Ecto neural progenitor cell (in vitro differentiated cells): Measurements from ENCODE around the gene YWHAQ.
A peak's percentile ranks its signal among the peaks of the same experiment; 100 is the strongest.
"Not testable (repeated sequence)": the region's sequence is repeated elsewhere in the genome, so short reads cannot be mapped to it uniquely, and the experiment has no call there.

ENCODE experiments used
- DNase-seq: peaks from one replicate; pipeline ENCODE4 v3.0.0-alpha.2; 2018; ENCODE audit warnings: low spot score

Gene YWHAQ

DNA sequence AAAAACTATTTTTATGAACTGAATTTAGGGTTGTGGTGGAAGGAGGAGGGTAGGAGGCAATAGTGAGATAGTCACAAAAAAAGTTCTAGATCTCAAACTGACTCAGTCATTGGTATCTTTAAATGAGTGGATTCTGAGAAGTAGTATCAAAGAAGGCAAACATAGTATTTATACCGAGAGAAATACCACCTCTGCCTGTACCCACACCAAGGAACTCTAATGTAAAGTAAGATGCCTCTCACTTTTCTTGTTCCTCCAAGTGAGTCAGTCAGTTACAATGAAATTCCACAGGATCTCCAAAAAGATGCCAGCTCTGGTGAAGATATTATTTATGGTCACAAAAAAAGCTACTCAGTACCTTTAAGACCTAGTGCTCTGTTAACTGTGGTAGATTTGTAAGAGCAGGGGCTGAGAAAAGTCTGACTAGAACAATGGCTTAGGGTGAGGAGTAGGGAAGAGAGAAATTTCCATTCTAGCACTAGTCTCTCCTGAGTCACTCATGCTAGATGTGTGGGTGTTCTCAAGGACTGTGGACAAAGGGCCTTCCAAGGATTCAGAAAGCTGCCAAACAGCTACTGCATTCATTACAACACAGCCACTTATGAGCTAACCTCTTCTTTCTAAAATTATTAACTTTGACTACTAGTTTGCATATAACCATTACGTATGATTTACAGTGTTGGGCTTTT is 36.3 kb downstream of the YWHAQ start:
- DNase-seq, result no peak

DNA sequence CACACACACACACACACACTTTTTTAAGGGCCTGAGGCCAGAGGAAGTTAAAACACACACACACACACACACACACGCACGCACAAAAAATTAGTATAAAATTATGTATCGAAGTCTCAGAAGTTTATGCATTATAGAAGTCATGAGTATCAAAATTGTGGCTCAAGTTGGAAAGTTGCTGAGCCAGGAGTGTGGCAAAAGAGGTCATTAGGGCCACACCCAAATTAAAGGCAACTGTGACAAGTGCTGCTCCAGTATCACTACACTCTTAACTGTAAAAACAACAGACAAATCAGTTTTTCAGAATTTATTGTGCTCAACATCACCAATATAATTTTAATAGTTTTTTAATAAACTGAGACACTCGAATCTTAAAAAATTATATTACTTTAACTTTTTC is 36.9 kb downstream of the YWHAQ start:
- no peak for DNase-seq

DNA sequence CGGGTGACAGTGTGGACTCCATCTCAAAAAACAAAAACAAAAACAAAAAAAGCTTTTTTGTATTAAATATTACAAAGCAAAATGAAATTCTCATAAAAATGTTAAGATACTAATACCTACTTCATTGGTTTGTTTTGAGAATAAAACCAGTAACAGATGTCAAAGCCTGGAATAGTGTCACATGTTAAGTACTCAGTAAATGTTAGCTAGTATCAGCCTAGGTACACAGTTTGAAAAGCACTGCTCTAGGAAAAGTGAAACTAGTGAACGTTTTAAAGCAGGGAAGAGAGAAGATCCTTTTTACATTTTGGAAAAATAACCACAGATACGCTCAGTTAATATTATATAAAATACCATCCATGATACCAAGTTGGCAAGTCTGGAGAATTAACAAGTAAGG is 38.1 kb downstream of the YWHAQ start:
- no peak for DNase-seq

DNA sequence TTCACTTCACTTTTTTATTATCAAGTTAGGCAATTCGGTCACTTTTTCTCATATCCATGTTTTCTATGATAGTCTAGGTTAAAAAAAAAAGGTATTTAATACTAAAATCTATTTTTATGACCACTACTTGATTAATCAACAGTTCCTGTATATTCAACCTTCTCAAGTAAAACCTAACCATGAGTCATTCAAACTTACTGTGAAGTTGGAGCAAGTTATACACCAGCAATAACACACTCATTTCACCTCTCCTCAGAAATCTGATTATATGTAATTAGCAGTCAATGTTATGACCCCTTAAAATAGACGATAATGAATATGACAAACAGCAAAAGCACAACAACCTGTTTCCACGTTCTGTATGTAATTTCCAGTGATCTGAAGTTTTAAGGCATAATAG is 40.2 kb downstream of the YWHAQ start:
- no peak for DNase-seq

DNA sequence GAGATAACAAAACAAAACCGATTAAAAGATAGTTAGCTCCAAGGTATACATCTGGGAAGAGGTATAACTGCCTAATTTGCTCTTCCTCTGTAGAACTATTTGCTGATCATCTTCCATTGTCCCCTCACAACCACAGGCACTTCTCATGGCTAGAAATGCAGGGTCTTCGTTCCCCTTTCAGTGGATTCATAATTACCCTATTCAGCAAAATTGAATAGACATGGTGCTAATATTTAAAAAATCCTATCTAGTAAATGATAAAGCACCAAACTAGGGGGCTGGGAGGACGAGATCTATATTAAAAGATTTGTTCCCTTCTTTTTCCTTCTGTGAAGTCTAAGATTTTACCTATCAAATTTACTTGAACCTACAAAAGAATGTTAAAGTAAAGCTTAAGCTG is 44.3 kb downstream of the YWHAQ start:
- no peak for DNase-seq

DNA sequence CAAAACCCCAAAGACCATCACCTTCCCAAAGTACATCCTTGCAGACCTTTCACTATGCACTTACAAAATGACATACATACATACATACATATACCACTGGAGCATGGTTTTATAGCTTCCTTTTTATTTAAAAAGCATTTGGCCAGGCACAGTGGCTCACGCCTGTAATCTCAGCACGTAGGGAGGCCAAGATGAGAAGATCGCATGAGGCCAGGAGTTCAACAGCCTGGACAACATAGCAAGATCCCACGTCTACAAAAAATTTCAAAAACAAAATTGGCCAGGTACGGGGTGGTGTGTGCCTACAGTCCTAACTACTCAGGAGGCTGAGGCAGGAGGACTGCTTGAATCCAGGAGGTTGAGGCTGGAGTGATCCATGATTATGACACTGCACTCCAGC is 45.3 kb downstream of the YWHAQ start:
- DNase-seq, result no peak

DNA sequence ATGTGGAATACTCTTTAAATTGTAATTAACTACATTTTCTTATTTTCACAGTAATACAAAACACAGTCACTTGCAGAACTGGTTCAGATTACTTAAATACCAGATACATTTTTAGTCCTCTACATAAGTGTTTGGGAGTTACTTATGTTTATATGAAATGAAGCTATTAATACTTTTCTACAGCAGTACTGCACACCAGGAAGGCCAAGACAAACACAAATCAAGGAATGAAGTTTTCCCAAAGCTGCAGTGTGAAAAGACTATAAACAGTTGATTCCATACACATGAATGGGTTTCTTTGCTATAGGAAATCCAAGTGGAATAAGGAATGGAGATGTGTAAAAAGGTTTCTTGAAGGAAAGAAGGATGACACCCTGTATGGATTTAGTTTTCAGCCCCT is 45.9 kb downstream of the YWHAQ start:
- DNase-seq, result not testable (repeated sequence)

DNA sequence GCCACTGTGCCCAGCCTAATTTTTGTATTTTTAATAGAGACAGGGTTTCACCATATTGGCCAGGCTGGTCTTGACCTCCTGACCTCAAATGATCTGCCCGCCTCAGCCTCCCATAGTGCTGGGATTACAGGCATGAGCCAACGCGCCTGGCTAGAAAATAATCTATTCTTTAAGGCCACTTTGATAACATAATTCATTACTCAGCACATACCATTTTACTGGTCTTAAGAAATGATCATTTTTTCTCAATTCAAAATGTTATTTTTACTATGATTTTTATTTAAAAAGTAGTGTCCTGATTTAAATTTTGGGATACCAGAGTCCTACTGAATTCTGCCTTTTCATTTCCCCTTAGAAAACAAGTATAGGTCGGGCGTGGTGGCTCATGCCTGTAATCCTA is 48.2 kb downstream of the YWHAQ start:
- DNase-seq, result no peak

DNA sequence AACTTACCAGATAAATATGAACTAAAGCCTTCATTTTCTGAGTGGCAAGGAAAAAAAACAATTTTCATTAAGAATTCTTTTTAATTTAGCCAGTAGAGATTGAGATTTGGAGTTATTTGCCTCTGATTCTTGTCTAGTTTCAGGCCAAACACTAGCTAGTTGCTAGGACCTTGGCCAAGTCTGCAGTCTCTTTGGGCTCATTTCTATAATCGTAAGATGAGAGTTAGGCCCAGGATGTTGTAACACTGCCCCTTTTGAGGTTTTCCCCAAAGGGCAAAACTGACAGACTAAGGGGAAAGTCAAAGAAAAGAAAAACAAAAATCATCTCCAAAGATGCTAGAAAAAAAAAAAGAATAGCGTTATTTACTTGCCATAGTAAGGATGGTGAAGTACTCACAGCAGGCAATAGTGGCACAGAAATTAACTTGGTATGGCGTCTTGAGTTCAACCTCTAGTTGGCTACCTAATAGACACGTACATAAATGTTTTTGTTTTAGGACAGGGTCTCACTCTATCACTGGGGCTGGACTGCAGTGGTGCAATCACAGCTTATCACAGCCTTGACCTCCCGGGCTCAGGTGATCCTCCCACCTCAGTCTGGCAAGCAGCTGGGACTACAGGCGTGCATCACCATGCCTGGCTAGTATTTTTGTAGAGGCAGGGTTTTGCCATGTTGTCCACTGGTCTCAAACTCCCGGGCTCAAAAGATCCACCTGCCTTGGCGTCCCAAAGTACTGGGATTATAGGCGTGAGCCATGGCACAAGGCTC is 52.1 kb downstream of the YWHAQ start:
- no peak for DNase-seq

DNA sequence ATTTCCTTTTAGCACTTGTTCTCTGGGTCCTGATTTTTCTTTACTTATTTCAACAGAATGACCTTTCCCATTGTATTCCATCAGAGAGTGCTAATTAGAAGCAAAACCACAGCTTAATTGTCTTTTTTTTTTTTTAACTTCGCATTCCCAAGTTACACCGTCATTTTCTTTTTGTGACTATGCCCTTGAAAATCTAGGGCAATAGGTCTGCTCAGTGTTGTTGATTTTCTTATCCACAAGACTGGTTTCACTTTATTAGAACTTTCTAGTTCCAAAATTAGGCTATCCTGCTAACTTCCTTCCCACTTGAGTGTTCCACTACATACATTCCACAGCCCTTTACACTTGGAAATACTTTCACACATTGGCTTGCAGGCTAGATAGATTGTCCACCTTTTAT is 56.5 kb downstream of the YWHAQ start:
- DNase-seq, result no peak

DNA sequence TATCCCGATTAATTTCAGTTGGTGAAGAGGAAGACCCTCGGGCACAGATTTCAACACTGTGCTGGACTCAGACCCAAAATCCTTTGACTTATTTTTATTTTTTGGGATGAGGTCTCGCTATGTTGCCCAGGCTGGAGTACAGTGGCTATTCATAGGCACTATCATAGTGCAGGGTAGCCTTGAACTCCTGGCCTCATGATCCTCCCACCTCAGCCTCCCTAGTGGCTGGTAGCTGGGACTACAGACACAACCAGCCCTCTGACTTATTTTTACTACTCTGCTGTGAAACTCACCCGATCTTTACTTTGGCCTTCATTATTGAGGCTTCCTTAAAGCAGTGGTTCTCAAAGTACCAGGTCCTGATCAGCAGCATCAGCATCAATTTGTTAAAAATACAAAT is 57.0 kb downstream of the YWHAQ start:
- DNase-seq, result no peak

DNA sequence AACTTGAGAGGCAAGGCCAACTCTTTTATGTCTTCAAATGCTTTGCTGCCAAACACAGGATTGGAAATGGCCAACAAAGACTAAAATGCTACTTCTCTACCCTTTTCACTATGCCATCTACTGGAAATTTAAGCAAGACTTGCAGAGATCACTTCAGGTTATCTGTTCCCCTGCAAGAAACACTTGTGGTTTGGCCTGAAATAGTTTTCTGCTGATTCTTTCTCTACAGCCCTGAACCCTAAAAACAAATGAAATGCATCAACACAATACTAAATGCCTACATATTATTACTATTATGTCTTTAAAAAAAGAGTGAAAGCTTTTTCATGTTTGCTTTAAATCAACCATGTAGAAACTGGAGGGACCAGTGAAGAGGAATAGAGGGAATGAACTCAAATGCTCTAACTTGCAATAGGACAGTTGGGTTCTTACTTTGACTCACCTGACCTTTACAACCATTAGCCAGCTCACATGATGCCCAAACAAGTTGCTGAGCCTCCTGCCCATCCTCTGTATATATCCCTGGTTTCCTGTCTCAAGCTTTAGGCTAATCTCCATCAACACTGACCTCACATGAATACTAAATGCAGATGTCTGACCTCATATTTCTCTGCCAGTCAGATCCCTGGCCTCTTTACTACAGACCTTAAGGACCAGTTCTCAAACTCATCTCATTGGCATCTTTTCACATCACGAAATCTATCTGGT is 57.6 kb downstream of the YWHAQ start:
- DNase-seq, result no peak

DNA sequence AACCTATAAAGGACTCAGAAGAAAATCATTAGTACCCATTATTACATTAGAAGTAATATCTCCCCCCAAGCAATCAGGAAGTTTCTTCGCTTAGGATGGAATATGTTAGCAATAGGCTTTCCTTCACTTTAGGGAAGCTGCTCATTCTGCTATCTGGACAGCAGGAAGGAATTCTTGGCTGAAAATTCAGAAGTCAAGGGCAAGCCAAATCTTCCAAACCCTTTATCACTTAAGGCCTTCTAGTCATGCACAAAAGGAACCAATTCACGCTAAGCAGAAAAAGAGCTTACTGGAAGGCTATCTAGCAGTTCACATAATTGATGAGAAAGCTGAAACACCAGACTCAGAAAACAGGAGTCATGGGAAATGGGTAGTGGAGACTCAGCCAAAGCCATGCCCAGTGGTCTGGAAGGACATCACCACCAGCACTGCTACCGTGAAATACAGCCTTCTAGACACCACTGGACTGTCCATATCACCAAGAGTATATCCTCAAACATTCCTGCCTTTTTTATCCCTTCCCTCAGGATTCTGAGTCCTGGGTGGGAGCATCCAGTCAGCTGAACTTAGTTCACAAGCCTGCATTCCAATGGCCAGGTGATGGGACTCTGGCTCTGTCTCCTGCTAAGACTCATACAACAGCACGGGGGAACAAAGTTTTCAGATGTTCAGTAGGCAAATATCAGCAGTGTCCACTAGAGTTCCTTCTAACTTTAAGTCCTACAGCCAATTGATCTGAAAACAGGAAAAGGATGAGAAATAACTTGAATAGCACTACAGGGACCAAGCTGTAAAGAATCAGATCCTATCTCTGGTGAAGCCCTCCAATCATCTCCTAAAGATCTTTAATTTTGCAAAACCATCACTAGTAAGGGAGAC is 60.4 kb downstream of the YWHAQ start:
- no peak for DNase-seq

DNA sequence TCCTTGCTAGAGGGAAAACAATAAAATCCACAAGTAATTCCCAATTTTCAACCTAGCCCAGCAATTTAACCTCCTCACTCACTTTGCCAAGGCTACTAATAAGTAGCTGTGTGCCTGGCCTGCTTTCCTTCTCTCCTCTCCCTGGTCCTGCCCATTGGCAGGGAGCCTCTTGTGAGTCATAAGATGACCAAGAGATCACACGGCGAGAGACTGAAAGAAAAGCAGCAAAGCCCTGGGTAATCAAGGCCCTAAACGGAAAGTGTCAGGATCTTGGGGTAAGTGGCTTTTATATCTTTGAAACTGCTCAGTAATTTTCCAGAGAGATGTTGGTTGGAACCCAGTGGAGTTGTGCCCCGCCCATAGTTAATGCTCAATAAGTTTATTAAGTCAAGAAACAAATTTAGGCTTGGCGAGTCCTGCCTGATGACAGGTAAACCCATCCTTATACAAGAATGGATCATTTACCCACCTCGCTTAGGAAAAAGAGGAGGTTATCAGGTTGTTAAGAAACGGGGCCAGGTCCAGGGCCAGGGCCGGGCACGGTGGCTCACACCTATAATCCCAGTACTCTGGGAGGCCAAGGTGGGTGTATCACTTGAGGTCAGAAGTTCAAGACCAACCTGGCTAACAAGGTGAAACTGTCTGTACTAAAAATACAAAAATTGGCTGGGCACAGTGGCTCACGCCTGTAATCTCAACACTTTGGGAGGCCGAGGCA is 65.2 kb downstream of the YWHAQ start:
- DNase-seq, result no peak

DNA sequence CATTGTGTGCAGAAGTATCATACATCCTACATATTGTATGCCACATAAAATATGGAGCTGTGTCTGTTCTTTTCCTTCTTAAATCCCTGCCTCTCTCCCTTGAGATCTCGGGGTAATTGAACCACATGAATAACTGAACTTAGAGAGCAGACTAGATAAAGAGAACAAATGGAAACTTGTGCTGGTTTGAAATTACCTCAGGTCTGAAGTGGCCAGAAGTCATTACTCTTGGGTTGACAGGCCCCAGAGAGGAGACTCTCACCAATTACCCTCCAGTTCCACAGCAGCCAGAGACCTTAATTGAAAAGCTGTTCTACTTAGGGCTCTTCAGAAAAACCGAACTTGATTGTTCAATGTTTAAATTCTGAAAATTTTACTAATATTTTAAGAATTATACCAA is 70.2 kb downstream of the YWHAQ start:
- no peak for DNase-seq

DNA sequence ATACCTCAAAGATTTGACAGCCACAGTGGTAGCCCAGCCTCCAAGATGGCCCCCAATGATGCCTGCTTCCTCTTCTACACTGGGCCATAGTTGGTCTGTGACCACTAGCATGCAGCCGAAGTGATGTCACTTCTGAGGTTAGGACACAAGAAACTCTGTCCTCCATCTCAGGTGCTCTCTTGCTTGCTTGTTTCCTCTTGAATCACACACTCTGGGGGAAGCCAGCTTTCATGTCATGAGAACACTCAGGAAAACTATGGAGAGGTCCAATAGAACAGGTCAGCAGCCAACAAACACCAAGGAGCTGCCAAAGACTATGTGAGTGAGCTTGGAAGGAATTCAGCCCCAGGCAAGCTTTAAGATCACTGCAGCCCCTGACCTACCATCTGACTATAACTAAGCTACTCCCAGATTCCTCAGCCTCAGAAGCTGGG is 71.8 kb downstream of the YWHAQ start:
- no peak for DNase-seq

DNA sequence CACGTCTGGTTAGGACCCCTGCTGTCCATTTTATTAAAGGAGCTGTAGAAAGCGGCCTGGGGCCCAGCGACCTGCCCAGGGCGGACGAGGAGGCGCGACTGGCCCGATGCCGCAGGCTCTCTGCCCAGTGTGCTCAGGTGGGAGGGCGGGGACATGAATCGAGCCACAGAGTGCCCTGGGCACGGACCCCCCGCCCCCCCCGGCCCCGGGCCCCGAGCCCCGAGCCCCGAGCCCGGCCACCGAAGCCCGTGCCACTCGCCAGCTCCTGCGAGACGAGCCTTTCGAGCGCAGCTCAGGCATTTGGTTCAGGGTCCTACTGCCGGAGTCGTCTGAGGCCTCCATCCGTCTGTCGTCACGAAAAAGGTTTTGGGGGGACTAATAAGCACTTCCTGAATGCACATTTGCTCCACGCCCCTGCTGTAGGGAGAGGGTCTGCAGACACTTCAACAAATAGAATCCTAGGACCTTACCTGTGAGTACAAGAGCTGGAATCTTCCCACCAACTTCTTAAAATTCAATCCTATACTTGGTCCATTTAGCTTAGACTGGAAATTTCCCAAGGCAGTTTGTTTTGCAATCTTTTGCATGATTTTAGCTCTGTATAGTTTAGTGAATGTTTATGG is 74.6 kb downstream of the YWHAQ start:
- no peak for DNase-seq

DNA sequence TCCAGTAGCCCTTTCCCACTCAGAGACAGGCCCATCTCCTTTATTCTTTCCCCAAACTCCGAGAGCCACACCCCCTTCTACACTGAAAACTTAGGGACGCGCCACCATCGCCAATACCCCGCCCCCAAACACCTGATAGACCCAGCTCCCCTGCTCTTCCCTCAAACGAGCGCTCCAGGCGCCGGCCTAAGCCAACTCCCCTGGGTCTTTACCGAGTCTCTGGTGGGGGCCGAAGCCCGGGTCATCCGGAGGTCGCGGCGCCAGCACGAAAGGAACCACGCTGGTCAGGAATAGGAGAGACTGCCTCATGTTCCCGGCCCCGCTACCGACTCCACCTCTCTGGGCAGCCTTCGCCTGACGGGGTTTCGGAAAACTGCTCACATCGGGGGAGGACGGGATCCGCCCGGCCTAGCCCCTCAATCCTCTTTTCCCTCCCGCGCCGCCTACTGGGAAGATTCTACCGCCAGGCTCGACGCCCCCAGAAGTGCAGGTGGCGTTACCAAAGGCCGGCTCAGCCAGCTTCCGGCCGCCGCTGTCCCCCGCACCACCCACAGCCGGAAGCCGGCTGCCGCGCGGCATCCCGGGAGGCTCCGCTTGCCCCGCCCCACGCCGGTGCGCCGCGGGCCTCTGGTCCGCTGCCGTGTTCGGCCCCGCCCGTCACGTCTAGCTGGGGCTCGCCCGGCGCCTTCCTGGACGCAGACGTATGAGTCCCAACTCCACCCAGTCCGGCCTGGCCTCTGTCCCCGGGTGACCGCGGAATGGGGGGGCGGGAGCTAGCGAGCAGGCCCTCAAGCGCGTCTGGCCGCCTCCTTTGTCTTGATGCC is 75.3 kb downstream of the YWHAQ start, which contains the start of gene ADAM17:
ADAM17 (minus strand) TSS at position 534 of the 824 bp plus-strand sequence; CDS start at position 309, 225 bp downstream.
- peak; percentile 96 for DNase-seq

DNA sequence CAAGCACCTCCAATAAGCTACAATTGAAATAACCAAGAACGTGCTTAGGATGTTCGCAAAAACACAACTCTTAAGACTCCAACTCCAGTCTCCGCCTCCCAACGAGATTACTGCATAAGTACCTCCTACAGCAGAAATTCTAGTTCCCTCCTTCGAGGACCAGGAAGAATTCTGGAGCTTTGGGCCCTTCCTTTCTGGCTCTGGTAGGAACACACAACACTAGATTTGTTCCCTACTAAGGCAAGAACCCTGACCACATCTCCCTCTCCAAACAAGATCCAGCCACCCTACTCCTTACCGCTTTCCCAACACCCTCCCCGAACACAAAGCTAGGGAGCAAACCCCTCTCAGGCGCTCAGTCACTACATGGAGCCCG is 75.9 kb downstream of the YWHAQ start:
- no peak for DNase-seq
